ENCODE results near the gene JAGN1.

The JAGN1 gene

DNA sequence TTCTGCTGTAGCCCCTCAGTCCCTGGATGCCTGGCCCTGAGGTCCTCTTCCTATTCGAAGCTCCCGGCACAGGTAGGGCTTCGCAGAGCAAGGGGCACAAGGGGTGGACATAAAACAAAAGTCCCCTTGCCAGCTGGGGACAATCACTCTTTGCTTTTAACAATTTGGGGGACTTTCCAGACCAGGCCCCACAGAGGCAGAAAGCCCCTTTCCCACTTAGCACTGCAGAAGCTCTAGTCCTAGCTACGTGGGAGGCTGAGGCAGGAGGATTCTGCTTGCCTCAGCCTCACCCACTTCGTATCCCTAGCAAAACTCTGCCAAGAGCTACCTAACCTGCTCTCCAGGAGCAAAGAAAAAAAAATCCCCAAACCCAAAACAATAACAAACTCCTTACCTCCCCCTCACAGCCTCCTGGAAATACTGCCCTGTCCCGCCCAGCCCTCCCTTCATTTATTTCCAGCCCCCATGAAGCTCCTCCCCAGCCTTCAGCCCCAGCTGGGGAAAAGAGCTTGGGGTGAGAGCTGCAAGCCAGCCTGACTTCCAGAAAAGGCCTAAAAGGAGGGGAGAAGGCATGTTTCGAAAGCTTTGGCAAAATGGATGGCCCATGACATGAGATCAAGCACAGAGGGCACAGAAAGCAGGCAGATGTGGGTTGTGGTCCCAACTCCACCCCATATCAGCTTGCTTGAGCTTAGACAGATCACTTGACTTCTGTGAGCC, 10.4 kb upstream of the JAGN1 start, which contains the start of gene CIDEC:
CIDEC (minus strand) TSS at position 424 of the 720 bp plus-strand sequence. CDS start 1,767 bp downstream, outside the sequence.
- H3K4me3 ChIP-seq (ENCODE audit: low read depth, low read length), result no peak within 1 kb of the TSS
- TF ChIP-seq, protein P1, sequence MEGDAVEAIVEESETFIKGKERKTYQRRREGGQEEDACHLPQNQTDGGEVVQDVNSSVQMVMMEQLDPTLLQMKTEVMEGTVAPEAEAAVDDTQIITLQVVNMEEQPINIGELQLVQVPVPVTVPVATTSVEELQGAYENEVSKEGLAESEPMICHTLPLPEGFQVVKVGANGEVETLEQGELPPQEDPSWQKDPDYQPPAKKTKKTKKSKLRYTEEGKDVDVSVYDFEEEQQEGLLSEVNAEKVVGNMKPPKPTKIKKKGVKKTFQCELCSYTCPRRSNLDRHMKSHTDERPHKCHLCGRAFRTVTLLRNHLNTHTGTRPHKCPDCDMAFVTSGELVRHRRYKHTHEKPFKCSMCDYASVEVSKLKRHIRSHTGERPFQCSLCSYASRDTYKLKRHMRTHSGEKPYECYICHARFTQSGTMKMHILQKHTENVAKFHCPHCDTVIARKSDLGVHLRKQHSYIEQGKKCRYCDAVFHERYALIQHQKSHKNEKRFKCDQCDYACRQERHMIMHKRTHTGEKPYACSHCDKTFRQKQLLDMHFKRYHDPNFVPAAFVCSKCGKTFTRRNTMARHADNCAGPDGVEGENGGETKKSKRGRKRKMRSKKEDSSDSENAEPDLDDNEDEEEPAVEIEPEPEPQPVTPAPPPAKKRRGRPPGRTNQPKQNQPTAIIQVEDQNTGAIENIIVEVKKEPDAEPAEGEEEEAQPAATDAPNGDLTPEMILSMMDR (IDR thresholded peaks at IDR 0.05; ENCODE audit: low read depth, low read length), result no peak
- in situ Hi-C loops (cut with HindIII; ENCODE audit: low sequenced_read_pairs), result no loop called here
- DNase-seq (ENCODE audit: low read depth, low spot score), result no peak

DNA sequence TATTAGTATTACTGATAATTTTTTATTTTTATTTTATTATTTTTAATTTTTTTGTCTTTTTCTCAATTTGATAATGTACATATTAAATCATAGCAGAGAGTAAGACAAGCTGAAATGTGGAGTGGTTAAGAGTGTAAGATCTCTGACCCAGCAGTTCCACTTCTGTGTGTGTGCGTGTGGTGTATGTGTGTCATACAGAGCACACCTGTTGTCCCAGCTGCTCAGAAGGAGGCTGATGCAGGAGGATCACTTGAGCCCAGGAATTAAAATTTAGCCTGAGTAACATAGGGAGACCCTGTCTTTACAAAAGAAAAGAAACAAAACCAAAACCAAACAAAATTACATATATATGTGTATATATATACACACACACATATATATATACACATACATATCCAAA, 9.0 kb upstream of the JAGN1 start:
- no peak overlapping the region for H3K4me3 ChIP-seq (ENCODE audit: low read depth, low read length)
- in situ Hi-C loops (cut with HindIII; ENCODE audit: low sequenced_read_pairs), result no loop called here
- DNase-seq (ENCODE audit: low read depth, low spot score), result no peak
- TF ChIP-seq, protein P1 (IDR thresholded peaks at IDR 0.05; ENCODE audit: low read depth, low read length), result no peak

DNA sequence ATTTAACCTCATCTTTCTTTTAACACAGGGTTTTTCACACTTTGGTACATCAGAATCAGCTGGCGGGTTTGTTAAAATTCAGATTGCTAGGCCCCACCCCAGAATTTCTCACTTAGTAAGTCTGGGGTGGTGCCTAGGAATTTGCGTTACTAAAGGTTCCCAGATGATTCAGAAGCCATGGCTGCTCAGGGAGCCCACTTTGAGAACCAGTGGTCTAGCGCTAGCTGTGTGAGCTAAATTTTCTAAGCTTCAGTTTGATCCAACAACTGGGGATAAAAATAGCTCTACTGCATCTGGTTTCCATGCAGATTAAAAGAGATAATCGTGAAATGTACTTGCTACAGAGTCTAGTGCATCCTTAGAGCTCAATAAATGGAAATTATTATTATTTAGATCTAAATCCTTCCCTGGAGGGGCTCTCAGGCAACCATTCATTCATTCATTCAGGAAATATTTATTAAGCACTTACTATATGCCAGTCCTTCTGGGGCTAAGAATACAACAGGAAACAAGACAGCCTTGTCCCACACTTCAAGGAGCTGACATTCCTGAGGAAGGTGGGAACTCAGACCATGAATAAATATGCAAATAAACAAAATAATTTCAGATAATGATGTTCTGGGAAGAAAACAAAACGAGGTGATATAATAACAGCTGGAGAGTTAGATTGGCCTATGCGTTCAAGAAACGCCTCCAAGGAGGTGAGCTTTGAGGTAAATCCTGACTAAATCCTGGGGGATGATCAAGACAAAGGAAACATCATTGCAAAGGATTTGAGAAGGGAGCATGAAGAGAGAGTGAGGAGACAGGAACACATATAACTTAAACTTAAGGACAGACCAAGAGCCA, 6.5 kb upstream of the JAGN1 start:
- peak; percentile 33 for DNase-seq (ENCODE audit: low read depth, low spot score)
- no peak overlapping the region for H3K4me3 ChIP-seq (ENCODE audit: low read depth, low read length)
- TF ChIP-seq, protein P1 (IDR thresholded peaks at IDR 0.05; ENCODE audit: low read depth, low read length), result no peak
- in situ Hi-C loops (cut with HindIII; ENCODE audit: low sequenced_read_pairs), result no loop called here

DNA sequence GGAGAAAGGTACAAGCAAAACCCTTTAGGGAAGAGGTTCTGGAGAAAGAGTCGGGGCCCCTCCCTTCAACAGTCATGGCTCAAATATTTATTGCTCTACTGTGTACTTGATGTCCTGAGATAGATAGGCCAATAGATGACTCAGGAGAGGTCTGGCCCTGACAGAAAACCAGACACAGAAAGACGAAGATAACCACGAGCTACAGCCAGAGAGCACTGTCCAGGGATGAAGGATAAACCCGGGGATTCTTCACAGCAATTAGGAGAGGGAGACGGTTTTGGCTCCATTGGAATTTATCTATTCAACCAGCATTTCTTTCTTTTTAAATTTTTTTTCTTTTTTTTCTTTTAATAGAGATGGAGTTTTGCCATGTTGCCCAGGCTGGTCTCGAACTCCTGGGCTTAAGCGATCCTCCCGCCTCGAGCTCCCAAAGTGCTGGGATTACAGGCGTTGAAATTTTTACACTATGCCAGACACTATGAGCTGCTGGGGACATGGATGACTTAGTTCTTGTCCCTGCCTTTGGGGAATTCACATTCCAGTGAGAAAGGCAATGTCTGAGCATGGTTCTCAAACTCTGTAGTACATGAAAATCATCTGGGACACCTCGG, 5.8 kb upstream of the JAGN1 start:
- DNase-seq (ENCODE audit: low read depth, low spot score), result peak; percentile 68
- in situ Hi-C loops (cut with HindIII; ENCODE audit: low sequenced_read_pairs), result no loop called here
- TF ChIP-seq, protein P1 (IDR thresholded peaks at IDR 0.05; ENCODE audit: low read depth, low read length), result no peak
- H3K4me3 ChIP-seq (ENCODE audit: low read depth, low read length), result no peak overlapping the region

DNA sequence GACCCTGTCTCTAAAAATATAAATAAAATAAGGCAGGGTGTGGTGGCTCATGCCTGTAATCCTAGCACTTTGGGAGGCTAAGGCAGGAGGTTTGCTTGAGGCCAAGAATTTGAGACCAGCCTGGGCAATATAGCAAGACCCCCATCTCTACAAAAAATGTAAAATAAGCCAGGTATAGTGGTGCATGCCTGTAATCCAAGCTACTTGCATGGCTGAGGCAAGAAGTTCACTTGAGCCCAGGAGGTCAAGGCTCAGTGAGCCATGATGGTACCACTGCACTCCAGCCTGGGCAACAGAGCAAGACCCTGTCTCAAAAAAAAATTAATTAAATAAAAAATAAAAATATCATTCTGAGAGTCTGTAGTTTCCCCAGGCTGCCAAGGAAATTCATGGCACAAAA, 4.1 kb upstream of the JAGN1 start:
- TF ChIP-seq, protein P1 (IDR thresholded peaks at IDR 0.05; ENCODE audit: low read depth, low read length), result no peak
- no peak for DNase-seq (ENCODE audit: low read depth, low spot score)
- H3K4me3 ChIP-seq (ENCODE audit: low read depth, low read length), result no peak overlapping the region
- in situ Hi-C loops (cut with HindIII; ENCODE audit: low sequenced_read_pairs), result no loop called here

DNA sequence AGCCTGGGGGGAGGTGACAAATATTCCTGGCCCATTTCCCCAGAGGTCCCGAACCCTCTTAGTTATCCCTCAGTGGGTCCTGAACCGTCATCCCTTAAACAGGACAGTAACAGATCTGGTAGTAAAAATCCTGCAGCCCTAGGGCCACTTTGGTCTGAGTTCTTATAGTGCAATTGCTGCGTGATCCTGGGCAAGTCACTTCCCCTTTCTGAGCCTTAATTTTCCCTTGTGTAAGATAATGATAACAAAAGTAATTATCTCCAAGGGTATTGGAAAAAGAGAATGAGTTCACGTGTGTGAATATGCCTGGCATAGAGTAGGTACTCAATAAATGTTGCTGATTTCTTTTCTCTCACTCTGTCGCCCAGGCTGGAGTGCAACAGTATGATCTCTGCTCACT, 2.9 kb upstream of the JAGN1 start:
- in situ Hi-C loops (cut with HindIII; ENCODE audit: low sequenced_read_pairs), result no loop called here
- no peak overlapping the region for H3K4me3 ChIP-seq (ENCODE audit: low read depth, low read length)
- no peak for DNase-seq (ENCODE audit: low read depth, low spot score)
- TF ChIP-seq, protein P1 (IDR thresholded peaks at IDR 0.05; ENCODE audit: low read depth, low read length), result no peak

Data from astrocyte of the spinal cord (primary cell).